Measurements from ENCODE around the gene GHRL. TPM values are rescaled to one million over a fixed set of nuclear protein-coding genes. Genes with fewer than 3 reads are reported as not detected.

The GHRL gene
- total RNA-seq, 2 donors from 2014 or later, result 3.6 to 4.2 TPM

GRCh38 chr3:10336761-10337160 is 44.0 kb upstream of the GHRL start:
- Histone ChIP-seq H3K9me3 (no peaks in the 10 kb centered on the region), H3K4me1 (no peaks in the 10 kb centered on the region), H3K27me3 (no peaks in the 10 kb centered on the region), H3K36me3 (replicated peaks in 1 of 2; ENCODE audit: insufficient read depth in 1 of 2, low read depth in 2 of 2) (no peaks in the 10 kb centered on the region), H3K4me3 (no peak overlapping the region), H3K27ac (no peak overlapping the region)
- intact Hi-C loops (cut with DNase I), result no loop called here
- ATAC-seq, result no peak
- 78 to 85% methylated on average over 7 to 11 of the region's 11 CpGs for WGBS, 2 donors
- TF ChIP-seq POLR2A (IDR thresholded peaks at IDR 0.05), result no peak
- no peak for TF ChIP-seq CTCF (IDR thresholded peaks at IDR 0.05)
- no peak for DNase-seq

DNA sequence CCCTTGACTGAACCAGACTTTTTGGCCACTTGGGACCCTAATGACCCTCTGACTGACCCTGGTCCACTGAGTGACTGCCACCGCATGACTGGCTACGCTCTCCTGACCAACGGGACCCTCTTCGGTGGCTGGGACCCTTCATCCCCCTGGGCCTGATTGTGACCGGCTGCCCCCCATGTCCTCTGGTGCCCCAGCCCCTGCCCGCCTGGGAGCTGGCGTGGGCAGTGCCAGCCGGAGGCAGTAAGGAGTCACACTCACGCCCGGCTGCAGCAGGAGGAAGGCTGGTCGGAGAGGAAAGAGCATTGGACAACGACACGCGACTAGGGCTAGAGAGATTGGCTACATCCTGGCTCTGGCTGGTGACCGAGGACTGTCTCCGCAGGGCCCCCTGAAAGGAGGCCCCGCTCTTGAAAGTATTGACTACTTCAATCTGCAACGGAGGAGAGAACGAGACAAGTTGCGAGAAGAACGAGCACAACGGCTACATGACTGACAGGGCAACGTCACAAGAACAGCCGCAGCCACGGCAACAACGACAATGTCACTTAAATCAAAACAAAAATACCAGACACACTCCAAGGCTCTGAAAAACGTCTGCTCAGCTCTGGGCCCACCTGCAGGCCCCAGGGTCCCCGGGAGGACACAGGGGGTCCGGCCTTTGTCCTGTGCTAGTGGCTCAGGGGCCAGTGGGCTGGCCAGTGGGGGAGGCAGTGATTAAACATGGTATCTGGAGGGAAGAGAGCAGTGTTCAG is 43.3 kb upstream of the GHRL start:
- Histone ChIP-seq H3K4me3 (no peak overlapping the region), H3K4me1 (no peaks in the 10 kb centered on the region), H3K27ac (no peak overlapping the region), H3K9me3 (no peaks in the 10 kb centered on the region), H3K36me3 (replicated peaks in 1 of 2; ENCODE audit: insufficient read depth in 1 of 2, low read depth in 2 of 2) (no peaks in the 10 kb centered on the region), H3K27me3 (no peaks in the 10 kb centered on the region)
- no peak for DNase-seq
- WGBS, 2 donors, result 77 to 80% methylated on average over 29 of the region's 29 CpGs
- no peak for ATAC-seq
- intact Hi-C loops (cut with DNase I), result no loop called here
- no peak for TF ChIP-seq POLR2A (IDR thresholded peaks at IDR 0.05)
- no peak for TF ChIP-seq CTCF (IDR thresholded peaks at IDR 0.05)

- no peak for ATAC-seq
- intact Hi-C loops (cut with DNase I), result no loop called here
- WGBS, 2 donors, result 67 to 70% methylated on average over 1 to 4 of the region's 4 CpGs
Observed at GRCh38 chr3:10335190-10335738, 42.5 kb upstream of the GHRL start.

GRCh38 chr3:10334459-10334858 is 41.7 kb upstream of the GHRL start:
- Histone ChIP-seq H3K9me3 (no peaks in the 10 kb centered on the region), H3K36me3 (replicated peaks in 1 of 2; ENCODE audit: insufficient read depth in 1 of 2, low read depth in 2 of 2) (no peaks in the 10 kb centered on the region), H3K27ac (no peak overlapping the region), H3K27me3 (no peaks in the 10 kb centered on the region), H3K4me1 (no peaks in the 10 kb centered on the region), H3K4me3 (no peak overlapping the region)
- intact Hi-C loops (cut with DNase I), result no loop called here
- 59 to 61% methylated on average over 10 to 12 of the region's 12 CpGs for WGBS, 2 donors
- ATAC-seq, result no peak
- DNase-seq, result peak in 2 of 4 donors; percentile 7 to 37
- no peak for TF ChIP-seq POLR2A (IDR thresholded peaks at IDR 0.05)
- TF ChIP-seq CTCF (IDR thresholded peaks at IDR 0.05), result peak in 1 of 7 experiments; percentile 21

More at GRCh38 chr3:10335190-10335738, 42.5 kb upstream of the GHRL start:
- no peaks in the 10 kb centered on the region for H3K4me1 ChIP-seq
- H3K36me3 ChIP-seq (replicated peaks in 1 of 2; ENCODE audit: insufficient read depth in 1 of 2, low read depth in 2 of 2), result no peaks in the 10 kb centered on the region
- no peak overlapping the region for H3K4me3 ChIP-seq
- no peak for DNase-seq
- no peaks in the 10 kb centered on the region for H3K9me3 ChIP-seq
- TF ChIP-seq CTCF (IDR thresholded peaks at IDR 0.05) (no peak), POLR2A (IDR thresholded peaks at IDR 0.05) (no peak)
- H3K27ac ChIP-seq, result no peak overlapping the region
- H3K27me3 ChIP-seq, result no peaks in the 10 kb centered on the region

GRCh38 chr3:10334042-10334441 is 41.3 kb upstream of the GHRL start:
- Histone ChIP-seq H3K27me3 (no peaks in the 10 kb centered on the region), H3K36me3 (replicated peaks in 1 of 2; ENCODE audit: insufficient read depth in 1 of 2, low read depth in 2 of 2) (no peaks in the 10 kb centered on the region), H3K27ac (no peak overlapping the region), H3K9me3 (no peaks in the 10 kb centered on the region), H3K4me3 (no peak overlapping the region), H3K4me1 (no peaks in the 10 kb centered on the region)
- no peak for TF ChIP-seq POLR2A (IDR thresholded peaks at IDR 0.05)
- TF ChIP-seq CTCF (IDR thresholded peaks at IDR 0.05), result no peak
- intact Hi-C loops (cut with DNase I), result no loop called here
- 81 to 82% methylated on average over 9 to 11 of the region's 11 CpGs for WGBS, 2 donors
- ATAC-seq (no peak), DNase-seq (no peak)

Measured in body of pancreas (tissue), 4 donors.